HG03432 (cell line): ENCODE measurements around the gene ROS1.

Source experiments
- ATAC-seq: cut with Tn5 transposase; IDR thresholded peaks from one replicate; pipeline ENCODE4 v1.9.1; 2021; ENCODE audit warnings: mild to moderate bottlenecking, moderate library complexity; ENCODE audit not compliant: unreplicated experiment

The ROS1 gene

DNA sequence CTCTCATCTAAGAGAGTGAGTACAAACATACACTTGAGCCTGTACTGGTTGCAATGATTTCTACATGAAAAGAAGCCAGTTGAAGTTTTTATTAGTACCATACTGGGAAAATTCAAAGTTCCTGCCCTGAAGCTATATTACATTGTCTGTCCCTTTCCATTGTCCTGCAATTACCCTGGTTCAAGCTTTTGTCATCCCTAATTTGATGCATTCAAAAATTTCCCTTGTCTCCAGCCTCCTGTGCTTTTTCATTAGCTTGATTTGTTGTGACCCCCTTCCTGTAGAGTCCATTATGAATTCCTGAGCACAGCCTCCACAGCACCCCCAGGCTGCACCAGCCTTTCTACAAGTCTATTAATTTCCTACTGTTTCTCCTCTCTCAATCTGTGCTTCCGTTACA, 114.0 kb downstream of the ROS1 start:
- ATAC-seq, result no peak

DNA sequence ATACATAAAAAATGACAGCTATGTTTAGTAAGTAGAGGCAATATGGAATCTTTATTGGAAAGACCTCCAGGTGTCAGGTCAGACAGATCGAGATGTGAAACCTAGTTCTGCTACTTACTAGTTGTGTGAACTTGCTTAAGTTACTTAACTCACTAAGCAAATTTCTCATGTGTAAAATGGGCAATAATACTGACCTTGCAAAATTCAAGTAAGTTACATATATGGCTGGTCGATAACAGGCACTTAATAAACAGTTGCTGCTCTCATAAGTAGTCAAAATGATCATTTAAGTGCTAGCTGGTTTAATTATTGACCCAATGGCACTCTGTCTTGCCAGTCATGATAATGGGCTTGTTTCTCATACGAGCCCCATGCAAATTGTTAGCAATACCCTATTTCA, 114.4 kb downstream of the ROS1 start:
- no peak for ATAC-seq

- ATAC-seq, result no peak
These were observed 116.1 kb downstream of the ROS1 start for GRCh38 chr6:117309611-117310010.

DNA sequence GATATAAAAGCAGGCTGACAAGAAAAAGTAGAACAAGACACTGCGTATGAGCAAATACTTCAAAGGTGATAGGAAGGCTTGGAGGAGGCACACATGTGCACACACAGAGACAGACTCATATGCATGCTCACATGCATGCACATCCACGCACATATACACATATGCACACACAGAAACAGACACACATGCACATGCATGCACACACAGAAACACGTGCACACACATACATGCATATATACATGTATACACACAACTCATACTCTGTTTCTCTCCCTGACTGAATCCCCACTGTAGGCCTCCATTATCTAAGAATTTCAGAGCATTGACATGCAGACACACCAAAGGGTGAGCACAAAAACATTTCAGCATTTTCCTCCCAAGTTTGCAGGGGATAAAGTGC, 116.7 kb downstream of the ROS1 start:
- no peak for ATAC-seq

DNA sequence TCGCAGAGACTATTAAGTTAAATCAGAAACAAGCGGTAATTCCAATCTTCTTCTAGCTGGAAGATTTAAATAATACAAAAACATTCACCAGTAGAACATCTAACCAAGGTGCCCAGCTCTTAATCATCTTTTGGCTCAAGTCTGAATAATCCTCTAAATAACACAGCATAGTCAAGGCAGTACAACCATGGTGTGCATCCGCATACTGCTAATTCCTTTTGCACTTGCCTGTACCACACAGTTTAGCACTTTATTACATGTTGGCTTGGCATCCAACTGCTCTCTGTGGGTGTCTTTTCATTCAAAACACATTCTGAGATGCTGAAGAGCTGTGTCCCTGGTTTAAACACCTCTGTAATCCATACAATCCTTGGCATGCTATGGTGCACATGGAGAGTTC, 118.1 kb downstream of the ROS1 start:
- ATAC-seq, result no peak

DNA sequence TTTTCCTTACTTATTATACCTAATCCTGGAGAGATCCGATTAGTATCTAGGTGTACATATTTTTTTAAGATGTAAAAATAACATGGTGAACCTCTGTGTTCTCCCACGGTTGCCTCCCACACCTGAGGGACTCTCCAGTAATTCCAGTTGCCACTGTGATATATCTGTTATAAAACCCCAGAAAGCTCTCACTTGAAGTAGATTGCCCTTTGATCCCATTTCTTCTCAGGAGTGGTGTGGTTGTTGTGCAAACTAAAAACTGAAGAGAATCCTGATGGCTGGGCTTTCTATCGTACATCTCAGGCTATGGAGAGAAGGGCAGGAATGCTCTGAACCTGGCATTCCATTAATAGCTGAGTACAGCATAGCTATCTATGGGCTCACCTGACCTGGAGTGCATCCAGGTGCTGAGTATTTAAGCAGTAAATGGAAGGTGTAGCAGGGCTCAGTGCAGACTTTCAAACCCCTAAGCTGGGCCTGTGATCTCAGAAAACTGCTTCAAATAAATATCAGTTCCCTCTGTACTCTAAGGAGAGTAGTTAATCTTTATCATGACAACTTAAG, 119.4 kb downstream of the ROS1 start:
- ATAC-seq, result no peak

DNA sequence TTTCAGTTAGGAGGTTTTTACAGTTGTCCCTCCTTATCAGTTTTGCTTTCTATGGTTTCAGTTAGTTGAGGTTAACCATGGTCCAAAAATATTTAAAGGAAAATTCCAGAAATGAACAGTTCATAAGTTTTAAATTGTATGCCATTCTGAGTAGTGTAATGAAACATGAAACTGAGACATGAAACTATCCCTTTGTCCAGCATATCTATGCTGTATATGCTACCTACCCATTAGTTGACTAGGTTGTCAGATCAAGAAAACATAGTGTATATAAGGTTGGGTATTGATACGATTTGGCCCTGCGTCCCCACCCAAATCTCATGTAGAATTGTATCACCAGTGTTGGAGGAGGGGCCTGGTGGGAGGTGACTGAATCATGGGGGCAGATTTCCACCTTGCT, 121.3 kb downstream of the ROS1 start:
- peak; percentile 48 for ATAC-seq

GRCh38 chr6:117303323-117303722, 122.4 kb downstream of the ROS1 start:
- ATAC-seq, result no peak

DNA sequence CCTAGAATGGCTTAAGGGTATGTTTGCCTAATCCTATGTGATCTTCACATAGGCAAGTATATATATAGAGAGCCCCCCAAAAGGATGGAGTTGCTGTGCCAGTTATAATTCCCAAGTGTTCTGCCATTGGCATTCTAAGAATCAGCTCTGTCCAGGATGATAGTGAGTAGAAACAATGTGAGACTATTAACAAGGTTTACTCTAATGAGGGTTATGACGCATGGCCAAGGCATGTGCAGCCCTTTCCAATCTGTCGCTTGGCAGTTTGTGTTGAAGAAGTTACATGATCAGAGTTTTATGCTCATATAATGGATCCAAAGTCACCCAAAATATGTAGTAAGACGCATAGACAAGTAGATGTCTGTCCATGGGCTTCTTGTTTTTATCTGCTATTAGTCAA, 126.8 kb downstream of the ROS1 start:
- ATAC-seq, result no peak

DNA sequence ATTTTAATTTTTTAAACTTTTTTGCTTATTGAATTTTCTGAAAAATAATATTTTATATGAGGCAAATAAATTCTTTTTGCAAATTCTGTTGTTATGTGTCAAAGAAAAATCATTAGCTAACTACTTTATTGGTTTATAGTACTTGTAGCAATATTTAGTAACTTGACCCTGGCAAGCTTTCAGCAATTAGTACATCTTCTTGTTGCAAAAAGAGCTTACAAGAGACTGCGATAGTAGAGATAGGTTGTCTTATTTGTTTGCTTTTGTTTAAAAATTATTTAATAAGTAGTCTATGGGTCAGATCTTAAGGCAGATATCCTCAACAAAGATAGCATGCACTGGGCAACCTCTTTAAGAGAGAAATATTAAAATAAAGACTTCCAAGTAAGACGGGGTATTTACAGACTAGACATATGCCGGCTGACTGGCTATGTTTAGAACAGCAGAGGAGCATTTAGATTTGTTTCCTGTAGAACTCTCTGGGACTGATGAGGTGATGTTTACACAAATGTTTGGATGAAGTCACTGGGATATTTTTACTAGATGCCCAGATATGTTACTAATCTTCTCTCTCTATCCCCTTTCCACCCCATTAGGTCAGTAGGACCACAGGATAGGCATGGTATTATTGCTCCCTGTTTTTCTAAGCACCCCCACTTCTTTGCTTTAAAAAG, 135.4 kb downstream of the ROS1 start:
- ATAC-seq, result no peak

- no peak for ATAC-seq
These were observed 137.5 kb downstream of the ROS1 start for GRCh38 chr6:117288083-117288715.

GRCh38 chr6:117280922-117281321, 144.8 kb downstream of the ROS1 start:
- ATAC-seq, result no peak

- no peak for ATAC-seq
These were observed 148.9 kb downstream of the ROS1 start for GRCh38 chr6:117276778-117277316.

- ATAC-seq, result no peak
These were observed 150.0 kb downstream of the ROS1 start for GRCh38 chr6:117275711-117276110.

GRCh38 chr6:117275205-117275604, 150.5 kb downstream of the ROS1 start:
- ATAC-seq, result no peak

DNA sequence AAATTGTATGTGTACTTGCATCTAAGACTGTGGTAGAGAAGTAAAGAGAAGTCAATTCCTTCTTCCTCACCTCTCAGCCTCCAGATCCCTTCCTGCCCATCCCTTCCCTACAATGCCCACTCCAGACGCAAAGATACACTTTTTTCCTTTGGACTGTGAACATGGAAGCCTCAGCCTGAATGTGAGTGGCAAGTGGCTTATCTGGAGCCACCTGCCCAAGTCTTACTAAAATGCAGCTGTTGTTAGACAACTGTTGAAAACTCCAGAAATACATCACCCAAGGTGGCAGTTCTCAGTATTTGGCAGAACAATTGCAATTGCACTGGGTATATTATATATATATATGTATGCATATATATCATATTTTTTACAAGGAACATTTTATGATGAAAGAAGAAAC, 152.9 kb downstream of the ROS1 start:
- no peak for ATAC-seq

DNA sequence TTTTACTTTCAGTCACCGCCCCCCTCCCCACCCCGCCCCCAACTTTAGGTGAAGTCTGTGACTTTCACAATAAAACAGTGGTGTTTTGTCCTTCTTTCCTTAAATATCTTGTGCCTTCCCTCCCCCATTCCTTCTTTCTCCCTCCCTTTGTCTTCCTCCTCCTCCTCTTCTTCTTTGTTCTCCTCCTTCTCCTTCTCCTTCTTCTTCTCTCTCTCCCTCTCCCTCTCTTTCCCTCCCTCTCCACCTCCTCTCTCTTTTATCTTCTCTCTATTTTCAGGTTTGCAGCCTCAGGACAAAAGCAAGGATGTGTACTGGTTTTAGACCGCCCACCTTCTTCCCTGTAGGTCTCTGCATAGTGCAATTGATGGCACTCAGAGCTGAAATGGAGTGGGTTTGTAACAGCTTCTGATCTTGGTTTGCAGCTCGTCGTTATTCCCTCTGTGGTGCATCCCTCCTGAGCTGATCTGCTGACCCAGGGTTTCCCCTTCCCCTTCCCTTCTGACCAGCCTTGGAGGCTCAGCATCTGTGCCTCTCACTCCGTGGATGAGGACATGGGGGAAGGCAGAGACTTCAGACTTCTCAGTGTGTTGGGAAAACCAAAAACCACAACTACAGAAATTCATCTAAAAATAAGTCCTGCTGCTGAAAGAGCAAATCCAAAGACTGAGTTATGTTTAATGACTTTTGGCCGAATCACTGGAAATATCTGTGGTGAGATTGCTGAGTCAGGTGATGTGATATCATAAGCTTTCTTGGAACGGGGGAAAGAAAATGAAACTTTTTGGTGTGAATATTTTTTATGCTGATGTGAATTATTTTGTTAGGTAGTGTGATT, 153.5 kb downstream of the ROS1 start:
- no peak for ATAC-seq

GRCh38 chr6:117270843-117271507, 154.8 kb downstream of the ROS1 start:
- ATAC-seq, result no peak

DNA sequence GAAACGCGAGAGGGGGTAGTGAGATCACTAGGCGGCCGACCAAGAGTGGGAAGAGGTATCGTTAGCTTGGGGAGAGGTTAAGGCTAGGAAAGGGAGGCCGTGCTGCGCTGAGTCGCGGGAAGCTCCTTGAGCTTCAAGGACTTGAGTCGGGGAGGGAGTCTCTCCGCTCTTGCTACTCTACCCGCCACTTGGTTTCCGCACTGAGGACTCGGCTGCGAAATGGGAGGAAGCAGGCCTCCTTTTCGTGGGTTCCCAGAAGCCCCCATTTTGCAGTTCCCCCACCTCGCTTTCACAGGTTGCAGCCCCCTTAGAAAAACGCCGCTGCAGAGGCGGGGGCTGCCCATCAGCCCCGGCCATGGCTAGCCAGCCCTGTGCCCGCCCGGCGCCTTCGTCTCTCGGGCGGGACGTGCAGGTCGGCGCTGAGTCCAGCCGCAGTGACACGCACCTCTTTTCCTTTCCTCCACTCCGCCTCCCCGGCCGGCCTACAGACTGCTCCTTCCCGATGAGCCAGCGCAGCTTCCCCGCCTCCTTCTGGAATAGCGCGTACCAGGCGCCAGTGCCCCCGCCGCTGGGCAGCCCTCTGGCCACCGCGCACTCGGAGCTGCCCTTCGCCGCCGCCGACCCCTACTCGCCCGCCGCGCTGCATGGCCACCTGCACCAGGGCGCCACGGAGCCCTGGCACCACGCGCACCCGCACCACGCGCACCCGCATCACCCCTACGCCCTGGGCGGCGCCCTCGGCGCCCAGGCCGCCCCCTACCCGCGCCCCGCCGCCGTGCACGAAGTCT, 155.5 kb downstream of the ROS1 start:
- ATAC-seq, result no peak

DNA sequence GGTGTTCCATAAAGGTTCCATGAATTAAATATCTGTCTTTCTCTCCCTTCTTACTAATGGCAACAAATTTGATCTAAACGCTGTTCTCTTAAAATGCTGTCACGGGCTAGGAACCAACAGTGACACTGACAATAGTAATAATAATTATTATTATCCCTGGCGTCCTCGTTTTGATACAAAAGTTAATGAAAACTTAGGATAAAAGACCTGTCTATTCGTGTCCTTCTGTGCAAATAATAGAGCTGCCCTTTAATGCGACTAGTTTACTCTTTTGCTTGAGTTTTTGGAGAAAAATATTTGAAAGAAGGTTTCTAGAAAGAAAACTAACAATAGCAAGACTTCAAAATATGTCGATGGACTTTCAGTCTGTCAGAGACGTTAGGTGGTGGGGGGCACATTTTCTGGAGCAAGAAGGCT, 156.1 kb downstream of the ROS1 start:
- no peak for ATAC-seq
